Chondrocyte (in vitro differentiated cells): ENCODE results near the gene SUSD6. TPM values are rescaled to one million over a fixed set of nuclear protein-coding genes. Genes with fewer than 3 reads are reported as not detected.

Source experiments
- DNase-seq: peaks from one replicate; pipeline ENCODE4 v3.0.0; 2021; ENCODE audit warnings: mixed read lengths, low spot score
- H3K27ac Mint-ChIP-seq: one replicate; pipeline ENCODE4 v1.8.0; 2021; ENCODE audit warnings: mild to moderate bottlenecking, moderate library complexity, mixed read lengths; ENCODE audit not compliant: unreplicated experiment
- H3K27me3 Mint-ChIP-seq: 2 replicates; pipeline ENCODE4 v1.8.0; 2021; ENCODE audit warnings: low read depth, mixed read lengths
- H3K36me3 Mint-ChIP-seq: 2 replicates; pipeline ENCODE4 v1.8.0; 2021; ENCODE audit warnings: low read depth, mixed read lengths
- H3K4me1 Mint-ChIP-seq: 2 replicates; pipeline ENCODE4 v1.8.0; 2021; ENCODE audit warnings: low read depth, mild to moderate bottlenecking, mixed read lengths
- H3K4me3 Mint-ChIP-seq: one replicate; pipeline ENCODE4 v1.8.0; 2021; ENCODE audit warnings: mild to moderate bottlenecking, moderate library complexity, mixed read lengths; ENCODE audit not compliant: unreplicated experiment
- H3K9me3 Mint-ChIP-seq: 2 replicates; pipeline ENCODE4 v1.8.0; 2021; ENCODE audit warnings: low read depth, mixed read lengths
- CTCF ChIP-seq: fragments of 200-600 bp; sonication (generic); IDR thresholded peaks from 2 replicates; pipeline ENCODE4 v1.5.0; 2021; ENCODE audit warnings: antibody characterized with exemption, mild to moderate bottlenecking, moderate library complexity
- total RNA-seq: library from RNA; stranded (reverse); gene quantifications from 3 replicates; pipeline ENCODE4 v1.2.1, GENCODE V29; 2021

The SUSD6 gene
- total RNA-seq, 1 donor from 2014 or later, result 49.3 TPM

GRCh38 chr14:69612014-69612782, 802 bp downstream of the SUSD6 start:
- Mint-ChIP-seq H3K9me3 (no peaks in the 10 kb centered on the region), H3K27ac (peak overlapping the region; percentile 97), H3K36me3 (no peaks in the 10 kb centered on the region), H3K27me3 (no peaks in the 10 kb centered on the region), H3K4me3 (peak overlapping the region; percentile 92), H3K4me1 (peaks cover 61% of the 10 kb centered on the region)
- DNase-seq, result no peak
- TF ChIP-seq CTCF, result no peak

GRCh38 chr14:69612783-69613130, 1.4 kb downstream of the SUSD6 start:
- H3K4me1 Mint-ChIP-seq, result peaks cover 67% of the 10 kb centered on the region
- H3K27ac Mint-ChIP-seq, result peak overlapping the region; percentile 97

GRCh38 chr14:69613312-69614073, 2.1 kb downstream of the SUSD6 start:
- Mint-ChIP-seq H3K4me3 (peak overlapping the region; percentile 92), H3K4me1 (peaks cover 74% of the 10 kb centered on the region), H3K27ac (peak overlapping the region; percentile 97), H3K27me3 (no peaks in the 10 kb centered on the region), H3K9me3 (no peaks in the 10 kb centered on the region), H3K36me3 (no peaks in the 10 kb centered on the region)
- DNase-seq, result no peak
- no peak for TF ChIP-seq CTCF

More at GRCh38 chr14:69612783-69613130, 1.4 kb downstream of the SUSD6 start:
- no peaks in the 10 kb centered on the region for H3K9me3 Mint-ChIP-seq
- DNase-seq, result no peak
- H3K27me3 Mint-ChIP-seq, result no peaks in the 10 kb centered on the region
- H3K4me3 Mint-ChIP-seq, result peak overlapping the region; percentile 92
- no peaks in the 10 kb centered on the region for H3K36me3 Mint-ChIP-seq
- peak; percentile 69 for TF ChIP-seq CTCF

- H3K27me3 Mint-ChIP-seq, result no peaks in the 10 kb centered on the region
- H3K4me3 Mint-ChIP-seq, result peak overlapping the region; percentile 92
- no peak for DNase-seq
- peak overlapping the region; percentile 69 for H3K27ac Mint-ChIP-seq
- no peaks in the 10 kb centered on the region for H3K9me3 Mint-ChIP-seq
- H3K4me1 Mint-ChIP-seq, result peaks cover 85% of the 10 kb centered on the region
- TF ChIP-seq CTCF, result no peak
- no peaks in the 10 kb centered on the region for H3K36me3 Mint-ChIP-seq
Measured at GRCh38 chr14:69614592-69614991, 3.2 kb downstream of the SUSD6 start.

GRCh38 chr14:69615121-69615495, 3.7 kb downstream of the SUSD6 start:
- Mint-ChIP-seq H3K4me3 (peak overlapping the region; percentile 92), H3K36me3 (no peaks in the 10 kb centered on the region), H3K27ac (peak overlapping the region; percentile 95), H3K27me3 (no peaks in the 10 kb centered on the region), H3K4me1 (peaks cover 87% of the 10 kb centered on the region), H3K9me3 (no peaks in the 10 kb centered on the region)
- TF ChIP-seq CTCF, result no peak
- no peak for DNase-seq
